Keratinocyte (primary cell): ENCODE measurements around the gene CELSR1. TPM values are rescaled to one million over a fixed set of nuclear protein-coding genes. Genes with fewer than 3 reads are reported as not detected.

Experiments used
- DNase-seq: peaks from one replicate; pipeline ENCODE4 v3.0.0-alpha.2; 2011; ENCODE audit warnings: low read depth, missing footprints, low spot score
- FAIRE-seq: peaks from 2 replicates; lab custom pipeline; 2011; peaks lifted over from hg19 to GRCh38; lab: Jason Lieb, UNC
- H2AFZ ChIP-seq: 2 replicates; pipeline ENCODE4 v1.6.0; 2012; ENCODE audit warnings: low read length, control low read depth, inconsistent platforms; ENCODE audit not compliant: control insufficient read depth
- H3K27ac ChIP-seq: 2 replicates; pipeline ENCODE4 v1.5.1; 2011; ENCODE audit warnings: low read length; ENCODE audit not compliant: control insufficient read depth, insufficient read depth
- H3K27me3 ChIP-seq: 3 replicates; pipeline ENCODE4 v1.6.0; 2011; ENCODE audit warnings: low read length; ENCODE audit not compliant: control insufficient read depth, insufficient read depth; ENCODE audit errors: extremely low read depth
- H3K36me3 ChIP-seq, 2 experiments: 2 replicates in 1 of 2; 3 replicates in 1 of 2; pipeline ENCODE4 v1.5.1; 2011; ENCODE audit warnings: low read length in 2 of 2, mild to moderate bottlenecking in 1 of 2; ENCODE audit not compliant: control insufficient read depth in 2 of 2, insufficient read depth in 2 of 2; ENCODE audit errors: extremely low read depth in 1 of 2
- H3K4me1 ChIP-seq: 3 replicates; pipeline ENCODE4 v1.5.1; 2011; ENCODE audit warnings: low read length; ENCODE audit not compliant: control insufficient read depth, insufficient read depth; ENCODE audit errors: extremely low read depth
- H3K4me2 ChIP-seq: 3 replicates; pipeline ENCODE4 v1.6.0; 2011; ENCODE audit warnings: low read depth, low read length; ENCODE audit not compliant: control insufficient read depth, insufficient read depth; ENCODE audit errors: extremely low read depth
- H3K4me3 ChIP-seq, 3 experiments: fragments of 200-600 bp in 1 of 3; sonication (generic) in 1 of 3; 2 replicates in 2 of 3; 3 replicates in 1 of 3; pipeline ENCODE4 v1.5.1; 2011 to 2016; ENCODE audit warnings: low read length in 3 of 3, mild to moderate bottlenecking in 3 of 3, control low read depth in 2 of 3, inconsistent platforms in 1 of 3, low read depth in 1 of 3, mixed read lengths in 1 of 3, mixed run types in 1 of 3, moderate library complexity in 1 of 3; ENCODE audit not compliant: control insufficient read depth in 2 of 3, insufficient read depth in 2 of 3; ENCODE audit errors: extremely low read depth in 1 of 3
- H3K79me2 ChIP-seq: 2 replicates; pipeline ENCODE4 v1.6.0; 2012; ENCODE audit warnings: low read length; ENCODE audit not compliant: control insufficient read depth, insufficient read depth
- H3K9ac ChIP-seq: 3 replicates; pipeline ENCODE4 v1.6.0; 2011; ENCODE audit warnings: low read length; ENCODE audit not compliant: control insufficient read depth, insufficient read depth; ENCODE audit errors: extremely low read depth
- H3K9me1 ChIP-seq: 3 replicates; pipeline ENCODE4 v1.6.0; 2011; ENCODE audit warnings: low read length; ENCODE audit not compliant: control insufficient read depth, insufficient read depth; ENCODE audit errors: extremely low read depth
- H3K9me3 ChIP-seq: 2 replicates; pipeline ENCODE4 v1.5.1; 2012; ENCODE audit warnings: low read depth, low read length; ENCODE audit not compliant: control insufficient read depth
- H4K20me1 ChIP-seq: 3 replicates; pipeline ENCODE4 v1.6.0; 2011; ENCODE audit warnings: low read length; ENCODE audit not compliant: control insufficient read depth, insufficient read depth; ENCODE audit errors: extremely low read depth
- EZH2 ChIP-seq: IDR thresholded peaks from one replicate; pipeline ENCODE4 v1.6.1; 2012; ENCODE audit warnings: inconsistent platforms, mild to moderate bottlenecking, low read length, moderate library complexity
- dilution Hi-C: fragments of 300-500 bp; cut with MboI; formaldehyde crosslinking; loops from one replicate; pipeline ENCODE4 v1.7.0; 2020; ENCODE audit warnings: low sequenced_read_pairs; ENCODE audit not compliant: extremely low pct_ligation_motif_present
- polyA plus RNA-seq, 5 experiments: library from polyadenylated mRNA; depleted of rRNA in 3 of 5; stranded (reverse) in 3 of 5; stranded (forward) in 1 of 5; unstranded in 1 of 5; fragments of >200 nt; gene quantifications; 1 replicate in 1 of 5; 2 replicates in 3 of 5; 3 replicates in 1 of 5; pipeline versions ENCODE4 v1.2.1 to v1.2.3, GENCODE V29; 2011 to 2012; ENCODE audit warnings: missing spikeins in 2 of 5, low read depth in 1 of 5, low replicate concordance in 1 of 5
- TF ChIP-seq, protein P1 (sequence below), 3 experiments: IDR thresholded peaks in 1 of 3; conservative IDR thresholded peaks in 1 of 3; optimal IDR thresholded peaks in 1 of 3; 2 replicates in 2 of 3; 3 replicates in 1 of 3; pipeline versions ENCODE3 to v1.5.1; 2011; ENCODE audit warnings: low read length in 3 of 3, mild to moderate bottlenecking in 3 of 3, moderate library complexity in 2 of 3, control low read depth in 1 of 3, inconsistent platforms in 1 of 3; ENCODE audit not compliant: insufficient read depth in 2 of 3; ENCODE audit errors: extremely low read depth in 1 of 3

The CELSR1 gene
- polyA plus RNA-seq, 1 donor (not counting 4 experiments of a cell fraction or from before 2014, with no cell fraction given) = 16.1 TPM

DNA sequence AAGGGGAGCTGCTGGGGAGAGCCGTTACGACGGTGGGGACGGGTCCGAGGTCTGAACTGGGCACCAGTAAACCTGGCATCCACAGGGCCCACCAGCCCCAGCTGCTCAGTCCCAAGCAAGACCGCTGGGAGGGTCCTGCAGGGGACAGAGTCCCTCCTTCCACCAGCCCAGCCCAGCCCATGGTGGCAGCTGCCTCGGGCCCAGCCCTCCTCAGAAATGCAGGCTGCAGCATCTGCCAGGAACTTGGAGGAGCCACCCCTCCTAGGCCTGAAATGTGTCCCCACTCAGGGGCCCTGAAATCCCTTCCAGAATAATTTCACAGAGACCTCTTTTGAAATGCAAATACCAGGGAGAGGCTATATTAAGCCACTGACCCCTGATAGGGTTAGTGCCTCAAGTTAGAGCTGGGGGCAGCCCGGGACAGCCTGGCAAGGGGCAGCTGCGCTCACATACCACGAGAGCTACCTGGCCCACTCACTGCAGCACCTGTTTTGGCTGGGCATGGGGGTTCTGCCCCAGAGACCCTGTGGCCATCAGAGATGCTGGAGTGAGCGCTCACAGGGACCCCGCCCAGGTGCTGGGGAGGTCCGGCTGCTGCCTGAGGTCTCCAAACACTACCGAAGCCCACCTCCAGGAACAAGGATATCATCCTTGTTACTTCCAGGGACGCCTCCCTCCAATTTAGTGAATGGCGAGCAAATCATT is 53.1 kb downstream of the CELSR1 start:
- no peak overlapping the region for H3K27ac ChIP-seq
- no peak overlapping the region for H3K4me3 ChIP-seq
- H3K4me2 ChIP-seq = peak overlapping the region; percentile 24
- H3K27me3 ChIP-seq = no peaks in the 10 kb centered on the region
- H3K9ac ChIP-seq = no peak overlapping the region
- no peak for FAIRE-seq
- no peak for TF ChIP-seq EZH2
- TF ChIP-seq, protein P1, sequence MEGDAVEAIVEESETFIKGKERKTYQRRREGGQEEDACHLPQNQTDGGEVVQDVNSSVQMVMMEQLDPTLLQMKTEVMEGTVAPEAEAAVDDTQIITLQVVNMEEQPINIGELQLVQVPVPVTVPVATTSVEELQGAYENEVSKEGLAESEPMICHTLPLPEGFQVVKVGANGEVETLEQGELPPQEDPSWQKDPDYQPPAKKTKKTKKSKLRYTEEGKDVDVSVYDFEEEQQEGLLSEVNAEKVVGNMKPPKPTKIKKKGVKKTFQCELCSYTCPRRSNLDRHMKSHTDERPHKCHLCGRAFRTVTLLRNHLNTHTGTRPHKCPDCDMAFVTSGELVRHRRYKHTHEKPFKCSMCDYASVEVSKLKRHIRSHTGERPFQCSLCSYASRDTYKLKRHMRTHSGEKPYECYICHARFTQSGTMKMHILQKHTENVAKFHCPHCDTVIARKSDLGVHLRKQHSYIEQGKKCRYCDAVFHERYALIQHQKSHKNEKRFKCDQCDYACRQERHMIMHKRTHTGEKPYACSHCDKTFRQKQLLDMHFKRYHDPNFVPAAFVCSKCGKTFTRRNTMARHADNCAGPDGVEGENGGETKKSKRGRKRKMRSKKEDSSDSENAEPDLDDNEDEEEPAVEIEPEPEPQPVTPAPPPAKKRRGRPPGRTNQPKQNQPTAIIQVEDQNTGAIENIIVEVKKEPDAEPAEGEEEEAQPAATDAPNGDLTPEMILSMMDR (optimal IDR thresholded peaks at IDR 0.05 in 1 of 3, IDR thresholded peaks at IDR 0.05 in 1 of 3, conservative IDR thresholded peaks at IDR 0.05 in 1 of 3; ENCODE audit: extremely low read depth in 1 of 3, insufficient read depth in 2 of 3, low read length in 3 of 3) = no peak
- no peaks in the 10 kb centered on the region for H3K9me3 ChIP-seq
- DNase-seq = no peak
- H3K36me3 ChIP-seq = no peaks in the 10 kb centered on the region
- H3K79me2 ChIP-seq = peaks cover 17% of the 10 kb centered on the region
- no peaks in the 10 kb centered on the region for H4K20me1 ChIP-seq
- peaks cover 2% of the 10 kb centered on the region for H3K9me1 ChIP-seq
- H2AFZ ChIP-seq = no peak overlapping the region
- dilution Hi-C loops = no loop called here
- peaks cover 38% of the 10 kb centered on the region for H3K4me1 ChIP-seq

DNA sequence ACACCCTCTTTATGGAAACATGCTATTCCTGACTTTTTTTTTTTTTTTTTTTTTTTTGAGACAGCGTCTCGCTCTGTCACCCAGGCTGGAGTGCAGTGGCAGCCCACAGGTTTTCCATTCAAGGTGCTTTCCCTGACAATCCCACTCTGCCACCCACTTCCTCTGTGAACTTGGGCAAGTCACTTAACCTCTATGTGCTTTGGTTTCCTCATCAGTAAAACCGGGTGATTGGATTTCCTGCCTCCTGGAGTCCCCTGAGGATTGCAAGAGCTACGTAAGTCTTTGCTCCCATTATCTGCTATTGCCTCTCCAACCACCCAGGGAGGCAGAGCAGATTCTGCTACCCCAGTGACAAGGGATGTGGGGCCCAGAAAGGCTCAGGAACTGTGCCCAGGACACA is 54.1 kb downstream of the CELSR1 start:
- Histone ChIP-seq H3K27ac (no peak overlapping the region), H3K4me2 (no peak overlapping the region), H2AFZ (no peak overlapping the region), H3K9me3 (no peaks in the 10 kb centered on the region), H3K4me3 (no peak overlapping the region), H3K4me1 (peaks cover 38% of the 10 kb centered on the region), H3K27me3 (no peaks in the 10 kb centered on the region), H3K9me1 (peaks cover 2% of the 10 kb centered on the region), H3K9ac (no peak overlapping the region), H4K20me1 (no peaks in the 10 kb centered on the region), H3K79me2 (peaks cover 24% of the 10 kb centered on the region), H3K36me3 (no peaks in the 10 kb centered on the region)
- DNase-seq = no peak
- FAIRE-seq = no peak
- TF ChIP-seq EZH2 = no peak
- TF ChIP-seq, protein P1 (optimal IDR thresholded peaks at IDR 0.05 in 1 of 3, IDR thresholded peaks at IDR 0.05 in 1 of 3, conservative IDR thresholded peaks at IDR 0.05 in 1 of 3; ENCODE audit: extremely low read depth in 1 of 3, insufficient read depth in 2 of 3, low read length in 3 of 3) = no peak
- dilution Hi-C loops = no loop called here
